ENCODE measurements around the gene AMZ1. TPM values are rescaled to one million over a fixed set of nuclear protein-coding genes. Genes with fewer than 3 reads are reported as not detected.
"Not testable (repeated sequence)": the region's sequence is repeated elsewhere in the genome, so short reads cannot be mapped to it uniquely, and the experiment has no call there.

Gene AMZ1
- total and polyA plus RNA-seq, 2 donors, result 0.05 to 0.07 TPM

DNA sequence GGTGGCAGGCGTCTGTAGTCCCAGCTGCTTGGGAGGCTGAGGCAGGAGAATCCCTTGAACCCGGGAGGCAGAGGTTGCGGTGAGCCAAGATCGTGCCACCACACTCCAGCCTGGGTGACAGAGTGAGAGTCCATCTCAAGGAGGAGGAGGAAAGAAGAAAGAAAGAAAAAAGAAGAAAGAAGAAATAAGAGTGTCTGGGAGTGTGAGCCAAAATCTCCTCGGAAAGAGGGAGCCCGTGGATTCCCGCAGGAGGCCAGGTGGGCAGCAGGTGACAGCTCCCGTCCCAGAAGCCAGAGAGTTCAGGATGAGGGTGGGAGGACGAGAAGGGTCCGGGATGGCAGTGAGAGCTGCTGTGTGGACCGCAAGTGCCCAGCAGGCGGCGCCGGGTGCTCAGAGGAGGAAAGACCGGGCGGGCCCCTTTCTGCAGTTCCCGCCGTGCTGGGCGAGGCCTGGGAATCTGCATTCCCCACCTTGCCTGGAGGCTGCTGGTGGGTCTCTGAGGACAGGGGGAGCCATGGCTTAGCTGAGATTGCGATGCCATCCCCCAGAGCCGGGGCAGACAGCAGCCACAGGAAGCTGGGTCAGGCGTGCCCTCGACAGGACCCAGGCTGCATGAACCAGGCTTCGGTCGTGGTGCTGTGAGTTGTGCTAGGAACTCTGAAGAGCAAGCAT, 17.1 kb upstream of the AMZ1 start:
- no peaks in the 10 kb centered on the region for H3K36me3 ChIP-seq (ENCODE audit: control insufficient read depth in 2 of 2, insufficient read depth in 2 of 2, low read length in 1 of 2)
- peak in 8 of 9 donors; percentile 11 to 61 (median 23) for DNase-seq (ENCODE audit: low read depth in 6 of 9, low spot score in 9 of 9)
- 26% methylated on average over 25 of the region's 25 CpGs for WGBS
- H3K4me1 ChIP-seq (ENCODE audit: control insufficient read depth in 2 of 2, insufficient read depth in 2 of 2, low read length in 2 of 2), result peaks cover 0 to under 1% of the 10 kb centered on the region in 2 donors
- peaks cover 2 to 43% of the 10 kb centered on the region in 2 donors for H3K27me3 ChIP-seq (ENCODE audit: control insufficient read depth in 2 of 2, insufficient read depth in 1 of 2, low read length in 1 of 2)
- peaks cover 0 to 11% of the 10 kb centered on the region in 2 donors for H3K9me3 ChIP-seq (ENCODE audit: control insufficient read depth in 2 of 2, insufficient read depth in 1 of 2, low read length in 1 of 2)
- H3K4me3 ChIP-seq (ENCODE audit: low read length in 2 of 2), result no peak overlapping the region
- no peak overlapping the region for H3K27ac ChIP-seq (ENCODE audit: low read depth in 1 of 2, low read length in 1 of 2)

DNA sequence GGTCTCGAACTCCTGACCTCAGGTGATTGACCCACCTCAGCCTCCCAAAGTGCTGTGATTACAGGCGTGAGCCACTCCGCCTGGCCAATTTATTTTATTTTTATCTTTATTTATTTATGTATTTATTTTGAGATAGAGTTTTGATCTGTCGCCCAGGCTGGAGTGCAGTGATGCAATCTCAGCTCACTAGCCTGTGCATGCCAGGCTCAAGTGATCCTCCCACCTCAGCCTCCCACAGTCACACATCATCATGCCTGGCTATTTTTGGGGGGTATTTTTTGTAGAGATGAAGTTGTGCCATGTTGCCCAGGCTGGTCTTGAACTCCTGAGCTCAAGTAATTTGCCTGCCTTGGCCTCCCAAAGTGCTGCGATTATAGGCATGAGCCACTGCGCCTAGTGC, 14.8 kb upstream of the AMZ1 start:
- H3K9me3 ChIP-seq (ENCODE audit: control insufficient read depth in 2 of 2, insufficient read depth in 1 of 2, low read length in 1 of 2); H3K4me1 ChIP-seq (ENCODE audit: control insufficient read depth in 2 of 2, insufficient read depth in 2 of 2, low read length in 2 of 2); H3K36me3 ChIP-seq (ENCODE audit: control insufficient read depth in 2 of 2, insufficient read depth in 2 of 2, low read length in 1 of 2); H3K27ac ChIP-seq (ENCODE audit: low read depth in 1 of 2, low read length in 1 of 2); H3K4me3 ChIP-seq (ENCODE audit: low read length in 2 of 2); DNase-seq (ENCODE audit: low read depth in 6 of 9, low spot score in 9 of 9): not testable (repeated sequence)
- peaks cover 2 to 26% of the 10 kb centered on the region in 2 donors for H3K27me3 ChIP-seq (ENCODE audit: control insufficient read depth in 2 of 2, insufficient read depth in 1 of 2, low read length in 1 of 2)
- 91% methylated on average over 6 of the region's 6 CpGs for WGBS

DNA sequence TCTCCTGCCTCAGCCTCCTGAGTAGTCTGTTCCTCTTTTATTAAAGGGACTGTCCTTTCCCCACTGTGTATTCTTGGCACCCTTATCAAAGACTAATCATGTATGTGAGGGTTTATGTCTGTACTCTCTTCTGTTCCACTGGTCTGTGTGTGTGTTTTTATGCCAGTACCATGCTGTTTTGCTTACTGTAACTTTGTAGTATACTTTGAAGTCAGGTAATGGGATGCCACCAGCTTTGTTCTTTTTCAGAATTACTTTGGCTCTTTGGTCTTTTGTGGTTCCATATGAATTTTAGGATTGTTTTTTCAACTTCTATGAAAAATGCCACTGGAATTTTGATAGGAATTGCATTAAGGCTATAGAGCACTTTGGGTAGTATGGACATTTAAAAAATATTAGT, 14.1 kb upstream of the AMZ1 start:
- DNase-seq (ENCODE audit: low read depth in 6 of 9, low spot score in 9 of 9), result no peak
- H3K36me3 ChIP-seq (ENCODE audit: control insufficient read depth in 2 of 2, insufficient read depth in 2 of 2, low read length in 1 of 2), result no peaks in the 10 kb centered on the region
- H3K27ac ChIP-seq (ENCODE audit: low read depth in 1 of 2, low read length in 1 of 2), result no peak overlapping the region
- H3K27me3 ChIP-seq (ENCODE audit: control insufficient read depth in 2 of 2, insufficient read depth in 1 of 2, low read length in 1 of 2), result peaks cover 2 to 23% of the 10 kb centered on the region in 2 donors
- no peak overlapping the region for H3K4me3 ChIP-seq (ENCODE audit: low read length in 2 of 2)
- peaks cover 0 to 3% of the 10 kb centered on the region in 2 donors for H3K9me3 ChIP-seq (ENCODE audit: control insufficient read depth in 2 of 2, insufficient read depth in 1 of 2, low read length in 1 of 2)
- no peaks in the 10 kb centered on the region for H3K4me1 ChIP-seq (ENCODE audit: control insufficient read depth in 2 of 2, insufficient read depth in 2 of 2, low read length in 2 of 2)

DNA sequence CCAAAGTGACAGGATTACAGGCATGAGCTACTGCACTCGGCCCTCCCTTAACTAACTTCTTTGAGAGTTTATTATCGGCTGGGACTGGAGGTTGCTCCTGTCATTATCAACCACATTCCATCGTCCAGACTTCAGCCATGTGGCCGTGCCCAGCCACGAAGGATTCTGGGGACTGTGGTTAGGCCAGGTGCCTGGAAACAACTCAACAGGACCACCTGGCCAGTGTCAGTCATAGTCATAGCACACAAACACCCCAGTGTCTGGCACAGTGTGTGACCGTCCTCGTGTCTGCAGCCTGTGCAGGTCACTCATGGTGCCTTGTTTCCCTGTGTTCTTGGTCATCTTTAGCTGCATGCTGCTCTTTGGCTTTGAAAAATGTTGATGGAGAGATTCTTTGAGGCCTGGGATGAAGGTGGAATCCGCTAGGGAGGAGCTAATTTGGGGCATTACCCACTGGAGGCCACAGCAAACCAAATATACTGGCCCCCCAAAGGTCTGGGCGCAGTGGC, 12.7 kb upstream of the AMZ1 start:
- no peaks in the 10 kb centered on the region for H3K36me3 ChIP-seq (ENCODE audit: control insufficient read depth in 2 of 2, insufficient read depth in 2 of 2, low read length in 1 of 2)
- peaks cover 0 to 3% of the 10 kb centered on the region in 2 donors for H3K9me3 ChIP-seq (ENCODE audit: control insufficient read depth in 2 of 2, insufficient read depth in 1 of 2, low read length in 1 of 2)
- no peaks in the 10 kb centered on the region for H3K4me1 ChIP-seq (ENCODE audit: control insufficient read depth in 2 of 2, insufficient read depth in 2 of 2, low read length in 2 of 2)
- H3K4me3 ChIP-seq (ENCODE audit: low read length in 2 of 2), result no peak overlapping the region
- no peak for DNase-seq (ENCODE audit: low read depth in 6 of 9, low spot score in 9 of 9)
- no peak overlapping the region for H3K27ac ChIP-seq (ENCODE audit: low read depth in 1 of 2, low read length in 1 of 2)
- WGBS, result 94% methylated on average over 9 of the region's 9 CpGs
- peaks cover 2 to 23% of the 10 kb centered on the region in 2 donors for H3K27me3 ChIP-seq (ENCODE audit: control insufficient read depth in 2 of 2, insufficient read depth in 1 of 2, low read length in 1 of 2)

DNA sequence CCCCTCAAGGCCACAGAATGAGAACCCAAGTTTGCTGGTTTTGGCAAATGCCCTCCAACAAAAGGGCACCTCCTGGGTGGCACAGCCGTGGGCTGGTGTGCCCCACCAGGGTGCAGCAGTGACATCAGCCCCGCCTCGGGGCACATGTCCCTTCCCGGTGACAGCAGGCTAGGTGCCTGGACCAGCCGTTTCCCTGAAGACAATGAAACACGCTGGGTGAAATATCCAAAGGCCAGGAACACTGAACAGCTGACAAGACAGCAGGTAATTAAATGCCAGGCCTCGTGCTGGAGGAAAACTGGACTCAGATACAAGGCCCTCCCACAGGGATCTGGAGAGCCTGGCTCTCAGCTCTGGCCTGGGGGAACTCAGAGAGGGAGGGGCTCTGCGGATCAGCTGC, 11.4 kb upstream of the AMZ1 start:
- H3K36me3 ChIP-seq (ENCODE audit: control insufficient read depth in 2 of 2, insufficient read depth in 2 of 2, low read length in 1 of 2); H3K4me1 ChIP-seq (ENCODE audit: control insufficient read depth in 2 of 2, insufficient read depth in 2 of 2, low read length in 2 of 2); H3K4me3 ChIP-seq (ENCODE audit: low read length in 2 of 2); DNase-seq (ENCODE audit: low read depth in 6 of 9, low spot score in 9 of 9); H3K27ac ChIP-seq (ENCODE audit: low read depth in 1 of 2, low read length in 1 of 2); H3K9me3 ChIP-seq (ENCODE audit: control insufficient read depth in 2 of 2, insufficient read depth in 1 of 2, low read length in 1 of 2): not testable (repeated sequence)
- 95% methylated on average over 7 of the region's 8 CpGs for WGBS
- H3K27me3 ChIP-seq (ENCODE audit: control insufficient read depth in 2 of 2, insufficient read depth in 1 of 2, low read length in 1 of 2), result peaks cover 0 to 16% of the 10 kb centered on the region in 2 donors

DNA sequence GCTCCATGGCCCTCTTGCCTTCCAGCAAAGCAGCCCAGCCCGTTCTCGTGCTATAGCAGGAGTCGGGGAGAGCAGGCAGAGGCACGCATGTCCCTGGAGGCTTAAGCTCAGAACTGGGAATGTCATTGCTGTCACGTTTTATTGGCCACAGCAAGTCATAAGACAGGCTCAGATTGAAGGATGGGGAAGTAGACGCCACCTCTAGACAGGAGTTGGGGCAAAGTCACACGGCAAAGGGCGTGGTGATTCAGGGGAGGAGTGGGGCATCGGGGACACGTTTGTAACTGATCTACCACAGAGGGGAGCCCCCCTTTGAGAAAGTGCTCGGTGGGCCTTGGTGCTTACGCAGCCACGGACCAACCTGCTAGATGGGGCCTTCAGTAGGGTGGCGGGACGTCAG, 9.5 kb upstream of the AMZ1 start:
- peaks cover 0 to 21% of the 10 kb centered on the region in 2 donors for H3K27me3 ChIP-seq (ENCODE audit: control insufficient read depth in 2 of 2, insufficient read depth in 1 of 2, low read length in 1 of 2)
- not testable (repeated sequence) for DNase-seq (ENCODE audit: low read depth in 6 of 9, low spot score in 9 of 9); H3K27ac ChIP-seq (ENCODE audit: low read depth in 1 of 2, low read length in 1 of 2); H3K36me3 ChIP-seq (ENCODE audit: control insufficient read depth in 2 of 2, insufficient read depth in 2 of 2, low read length in 1 of 2); H3K4me3 ChIP-seq (ENCODE audit: low read length in 2 of 2); H3K9me3 ChIP-seq (ENCODE audit: control insufficient read depth in 2 of 2, insufficient read depth in 1 of 2, low read length in 1 of 2); H3K4me1 ChIP-seq (ENCODE audit: control insufficient read depth in 2 of 2, insufficient read depth in 2 of 2, low read length in 2 of 2)
- 88% methylated on average over 15 of the region's 15 CpGs for WGBS

DNA sequence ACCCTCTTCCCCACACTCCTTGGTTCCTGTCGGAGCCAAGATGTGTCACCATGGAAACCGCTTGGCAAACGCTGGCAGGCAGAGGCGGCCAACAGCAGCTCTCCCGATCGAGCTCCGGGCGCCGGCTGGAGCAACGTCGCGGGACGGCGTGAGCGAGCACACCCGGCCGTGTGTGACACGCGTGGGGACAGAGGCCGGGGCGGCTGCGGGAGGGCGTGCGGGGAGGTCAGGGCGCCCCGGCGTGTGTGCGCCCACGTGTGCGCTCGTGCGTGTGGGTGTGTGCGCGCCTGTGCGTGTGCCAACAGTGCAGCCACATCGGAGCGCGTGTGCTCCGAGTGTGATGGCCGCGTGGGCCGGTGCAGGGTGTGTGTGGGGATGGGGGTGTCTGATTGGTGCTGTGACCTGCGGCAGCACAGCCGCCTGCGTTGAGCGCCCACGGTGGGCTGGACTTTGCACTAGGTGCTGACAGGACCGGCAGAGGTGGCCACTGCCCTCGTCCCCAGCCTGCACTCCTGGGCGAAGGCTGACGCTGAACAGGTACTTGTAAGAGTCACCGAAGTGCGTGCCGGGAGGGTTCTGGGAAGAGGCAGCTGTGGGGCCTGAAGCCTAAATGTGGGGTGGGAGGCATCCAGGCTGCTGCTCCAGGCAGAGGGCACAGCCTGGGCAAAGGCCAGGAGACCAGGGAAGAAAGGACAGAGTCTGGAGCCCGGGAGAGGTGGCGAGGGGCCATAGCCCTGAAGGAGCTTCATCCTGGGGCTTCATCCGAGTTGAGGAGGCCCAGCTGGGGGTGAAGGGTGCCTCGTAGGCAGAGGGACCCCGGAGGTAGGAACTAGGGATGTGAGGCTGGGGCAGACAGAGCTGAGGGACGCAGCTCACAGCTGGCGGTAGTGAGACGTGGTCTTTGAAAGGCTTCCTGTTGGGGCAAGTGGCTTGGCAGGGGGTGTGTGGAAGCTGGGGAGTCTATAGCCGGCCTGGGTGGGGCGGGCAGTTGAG, 8.6 kb upstream of the AMZ1 start:
- not testable (repeated sequence) for DNase-seq (ENCODE audit: low read depth in 6 of 9, low spot score in 9 of 9); H3K9me3 ChIP-seq (ENCODE audit: control insufficient read depth in 2 of 2, insufficient read depth in 1 of 2, low read length in 1 of 2); H3K4me1 ChIP-seq (ENCODE audit: control insufficient read depth in 2 of 2, insufficient read depth in 2 of 2, low read length in 2 of 2); H3K36me3 ChIP-seq (ENCODE audit: control insufficient read depth in 2 of 2, insufficient read depth in 2 of 2, low read length in 1 of 2); H3K4me3 ChIP-seq (ENCODE audit: low read length in 2 of 2); H3K27ac ChIP-seq (ENCODE audit: low read depth in 1 of 2, low read length in 1 of 2)
- WGBS, result 88% methylated on average over 63 of the region's 64 CpGs
- H3K27me3 ChIP-seq (ENCODE audit: control insufficient read depth in 2 of 2, insufficient read depth in 1 of 2, low read length in 1 of 2), result peaks cover 0 to 22% of the 10 kb centered on the region in 2 donors

DNA sequence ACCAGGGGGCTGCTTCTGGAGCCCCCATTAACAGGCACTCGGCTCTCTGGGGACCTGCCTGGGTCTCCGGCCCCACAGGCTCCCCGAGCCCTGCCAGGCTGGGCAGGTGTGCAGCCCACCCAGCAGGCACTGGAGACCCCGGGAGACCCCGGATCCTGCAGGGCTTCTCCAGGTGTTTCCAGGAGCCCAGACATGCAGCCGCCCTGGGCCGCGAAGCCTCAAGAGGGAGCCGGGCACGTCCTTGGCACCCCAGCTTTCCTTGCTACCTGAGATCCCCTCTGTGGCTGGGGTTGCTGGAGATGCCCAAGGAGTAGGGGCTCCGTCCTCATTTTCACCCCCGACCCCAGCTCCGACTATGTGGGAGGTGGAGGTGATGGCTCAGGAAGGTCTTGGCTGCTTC, 7.7 kb upstream of the AMZ1 start:
- Histone ChIP-seq H3K27me3 (ENCODE audit: control insufficient read depth in 2 of 2, insufficient read depth in 1 of 2, low read length in 1 of 2) (peaks cover 0 to 26% of the 10 kb centered on the region in 2 donors), H3K27ac (ENCODE audit: low read depth in 1 of 2, low read length in 1 of 2) (no peak overlapping the region), H3K4me3 (ENCODE audit: low read length in 2 of 2) (no peak overlapping the region), H3K36me3 (ENCODE audit: control insufficient read depth in 2 of 2, insufficient read depth in 2 of 2, low read length in 1 of 2) (no peaks in the 10 kb centered on the region), H3K9me3 (ENCODE audit: control insufficient read depth in 2 of 2, insufficient read depth in 1 of 2, low read length in 1 of 2) (no peaks in the 10 kb centered on the region), H3K4me1 (ENCODE audit: control insufficient read depth in 2 of 2, insufficient read depth in 2 of 2, low read length in 2 of 2) (no peaks in the 10 kb centered on the region)
- 93% methylated on average over 13 of the region's 13 CpGs for WGBS
- no peak for DNase-seq (ENCODE audit: low read depth in 6 of 9, low spot score in 9 of 9)
